ENCODE results near the gene CLASRP.

DNA sequence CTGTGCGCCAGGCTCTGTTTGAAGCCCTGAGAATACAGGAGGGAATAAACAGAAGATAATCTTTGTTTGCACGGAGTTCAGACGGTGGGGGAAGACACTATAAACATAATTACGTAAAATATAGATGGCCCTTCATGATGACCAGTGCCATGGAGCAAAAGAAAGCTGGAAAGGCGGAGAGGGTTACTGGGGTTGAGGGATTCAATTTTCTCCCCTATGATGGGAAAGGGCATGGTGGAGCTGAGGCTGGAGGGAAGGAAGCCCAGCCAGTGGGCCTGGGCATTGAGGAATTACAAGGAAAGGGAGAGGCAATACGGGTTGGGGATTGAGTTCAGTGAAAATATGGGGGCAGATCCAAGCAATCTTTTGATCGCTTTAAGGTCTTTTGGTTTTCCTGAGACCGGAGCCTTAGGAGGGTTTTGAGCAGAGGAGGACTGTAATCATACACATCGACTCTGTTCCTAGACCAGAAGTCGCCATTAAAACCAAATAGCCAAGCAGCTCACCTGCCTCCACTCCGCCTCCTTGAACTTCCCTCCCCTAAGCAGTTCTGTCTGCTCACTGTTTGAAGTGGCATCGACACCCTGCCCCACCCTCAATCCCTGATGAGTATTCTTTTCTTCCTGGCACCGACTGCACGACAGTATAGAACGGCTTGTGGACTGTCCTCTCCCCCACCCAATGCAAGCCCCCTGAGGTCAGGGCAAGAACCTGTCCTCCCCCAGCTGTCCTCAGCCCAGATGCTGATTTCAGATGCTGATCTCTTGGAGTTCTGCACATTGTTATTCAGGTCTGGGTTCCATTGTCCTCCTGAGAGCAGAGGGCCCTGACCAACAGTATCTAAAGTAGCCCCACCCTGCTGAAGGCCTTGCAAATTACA lies 38.2 kb downstream of the CLASRP start:
- TF ChIP-seq, protein P1, sequence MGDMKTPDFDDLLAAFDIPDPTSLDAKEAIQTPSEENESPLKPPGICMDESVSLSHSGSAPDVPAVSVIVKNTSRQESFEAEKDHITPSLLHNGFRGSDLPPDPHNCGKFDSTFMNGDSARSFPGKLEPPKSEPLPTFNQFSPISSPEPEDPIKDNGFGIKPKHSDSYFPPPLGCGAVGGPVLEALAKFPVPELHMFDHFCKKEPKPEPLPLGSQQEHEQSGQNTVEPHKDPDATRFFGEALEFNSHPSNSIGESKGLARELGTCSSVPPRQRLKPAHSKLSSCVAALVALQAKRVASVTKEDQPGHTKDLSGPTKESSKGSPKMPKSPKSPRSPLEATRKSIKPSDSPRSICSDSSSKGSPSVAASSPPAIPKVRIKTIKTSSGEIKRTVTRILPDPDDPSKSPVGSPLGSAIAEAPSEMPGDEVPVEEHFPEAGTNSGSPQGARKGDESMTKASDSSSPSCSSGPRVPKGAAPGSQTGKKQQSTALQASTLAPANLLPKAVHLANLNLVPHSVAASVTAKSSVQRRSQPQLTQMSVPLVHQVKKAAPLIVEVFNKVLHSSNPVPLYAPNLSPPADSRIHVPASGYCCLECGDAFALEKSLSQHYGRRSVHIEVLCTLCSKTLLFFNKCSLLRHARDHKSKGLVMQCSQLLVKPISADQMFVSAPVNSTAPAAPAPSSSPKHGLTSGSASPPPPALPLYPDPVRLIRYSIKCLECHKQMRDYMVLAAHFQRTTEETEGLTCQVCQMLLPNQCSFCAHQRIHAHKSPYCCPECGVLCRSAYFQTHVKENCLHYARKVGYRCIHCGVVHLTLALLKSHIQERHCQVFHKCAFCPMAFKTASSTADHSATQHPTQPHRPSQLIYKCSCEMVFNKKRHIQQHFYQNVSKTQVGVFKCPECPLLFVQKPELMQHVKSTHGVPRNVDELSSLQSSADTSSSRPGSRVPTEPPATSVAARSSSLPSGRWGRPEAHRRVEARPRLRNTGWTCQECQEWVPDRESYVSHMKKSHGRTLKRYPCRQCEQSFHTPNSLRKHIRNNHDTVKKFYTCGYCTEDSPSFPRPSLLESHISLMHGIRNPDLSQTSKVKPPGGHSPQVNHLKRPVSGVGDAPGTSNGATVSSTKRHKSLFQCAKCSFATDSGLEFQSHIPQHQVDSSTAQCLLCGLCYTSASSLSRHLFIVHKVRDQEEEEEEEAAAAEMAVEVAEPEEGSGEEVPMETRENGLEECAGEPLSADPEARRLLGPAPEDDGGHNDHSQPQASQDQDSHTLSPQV (IDR thresholded peaks at IDR 0.05): no peak
- no peak for TF ChIP-seq MCM5 (IDR thresholded peaks at IDR 0.05; ENCODE audit: low read depth)
- no peak for TF ChIP-seq MAFF (IDR thresholded peaks at IDR 0.05; ENCODE audit: low read length)
- no peak for TF ChIP-seq EZH2 (IDR thresholded peaks at IDR 0.05; ENCODE audit: borderline replicate concordance, low read depth, low read length)
- TF ChIP-seq ZNF274 (IDR thresholded peaks at IDR 0.05; ENCODE audit: borderline replicate concordance, low read depth, low read length): no peak
- no peak for TF ChIP-seq MAFK (IDR thresholded peaks at IDR 0.05; ENCODE audit: low read length)
- TF ChIP-seq C11orf30 (IDR thresholded peaks at IDR 0.05; ENCODE audit: low read depth): no peak
- no peak for TF ChIP-seq TCF7 (IDR thresholded peaks at IDR 0.05; ENCODE audit: borderline replicate concordance)
- TF ChIP-seq ELF4 (CRISPR knock-in tag; IDR thresholded peaks at IDR 0.05): no peak
